HG03045 (cell line): Measurements from ENCODE around the gene SRRM3.
"Not testable (repeated sequence)": the region's sequence is repeated elsewhere in the genome, so short reads cannot be mapped to it uniquely, and the experiment has no call there.

Experiments used
- ATAC-seq: cut with Tn5 transposase; IDR thresholded peaks from one replicate; pipeline ENCODE4 v1.9.1; 2021; ENCODE audit warnings: mild to moderate bottlenecking, moderate library complexity; ENCODE audit not compliant: unreplicated experiment

The SRRM3 gene

DNA sequence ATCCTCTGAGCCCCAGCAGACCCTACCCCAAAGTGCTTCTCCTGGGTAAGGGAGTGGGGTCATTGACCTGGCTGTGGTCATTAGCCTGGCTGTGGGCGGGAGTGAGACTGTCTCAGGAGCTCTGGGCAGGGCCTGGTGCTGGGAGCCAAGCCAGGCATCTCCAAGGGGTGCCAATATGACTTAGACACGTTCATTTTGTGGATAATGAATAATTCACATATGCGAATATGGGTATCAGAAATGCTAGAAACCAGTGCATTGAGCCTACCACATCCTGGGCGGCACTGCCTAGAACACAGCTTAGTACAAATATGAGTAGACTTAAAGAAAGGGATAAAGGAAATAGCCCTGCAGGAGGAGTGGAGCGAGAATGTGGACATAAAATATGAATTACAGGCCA lies 14.4 kb upstream of the SRRM3 start:
- no peak for ATAC-seq

DNA sequence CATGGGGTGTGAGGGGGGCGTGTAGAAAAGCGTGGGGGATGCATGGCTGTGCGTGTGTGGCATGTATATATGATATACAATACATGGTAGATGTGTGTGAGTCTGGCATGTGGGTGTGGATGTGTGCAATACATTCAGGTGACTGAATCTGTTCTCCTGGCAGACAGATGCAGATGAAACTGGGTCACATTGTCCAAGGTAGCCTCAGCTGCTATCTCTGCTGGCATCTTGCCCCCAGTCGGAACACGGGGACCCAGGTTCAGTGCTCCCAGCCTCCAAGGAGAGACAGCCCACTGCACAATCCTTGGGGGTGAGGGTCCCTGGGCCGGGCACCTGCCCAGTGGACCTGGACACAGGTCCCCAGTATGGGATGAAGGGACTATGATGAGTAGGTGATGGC lies 12.4 kb upstream of the SRRM3 start:
- no peak for ATAC-seq

DNA sequence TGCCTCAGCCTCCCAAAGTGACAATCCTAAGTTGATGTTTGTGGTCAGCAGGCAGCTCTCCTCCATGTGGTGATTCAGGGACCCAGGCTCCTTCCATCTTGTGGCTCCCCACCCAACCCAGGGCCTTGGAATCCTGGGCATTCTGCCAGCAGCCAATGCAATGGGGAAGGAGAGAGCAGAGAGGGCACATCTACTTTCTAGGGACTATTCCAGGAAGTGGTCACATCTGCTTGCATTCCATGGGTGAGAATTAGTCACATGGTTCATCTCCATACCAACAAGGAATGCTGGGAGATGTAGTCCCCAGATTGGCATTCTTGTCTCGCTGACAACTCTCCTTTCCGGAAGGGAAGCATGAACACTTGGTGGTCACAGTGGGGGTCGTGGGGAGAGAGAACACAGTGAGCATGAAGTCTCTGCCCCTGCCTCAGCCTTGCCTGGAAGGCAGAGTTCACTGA lies 9.9 kb upstream of the SRRM3 start:
- ATAC-seq: no peak

DNA sequence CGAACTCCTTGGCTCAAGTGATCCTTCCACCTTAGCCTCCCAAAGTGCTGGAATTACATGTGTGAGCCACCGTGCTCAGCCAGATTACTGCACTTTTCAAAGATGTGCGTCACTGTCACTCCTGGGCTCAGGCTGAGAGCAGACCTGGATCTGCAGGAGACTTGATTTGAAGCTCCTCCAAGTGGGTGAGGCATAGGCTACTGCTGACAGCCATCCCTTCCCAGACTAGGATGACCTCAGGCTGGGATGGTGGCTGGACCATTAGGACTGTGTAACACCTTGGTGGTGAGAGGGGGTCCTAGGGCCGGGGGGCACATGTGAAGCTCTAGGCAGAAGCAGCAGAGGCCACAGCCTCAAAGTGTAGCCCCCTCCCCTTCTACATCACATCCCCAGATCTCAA lies 8.2 kb upstream of the SRRM3 start:
- ATAC-seq: no peak

DNA sequence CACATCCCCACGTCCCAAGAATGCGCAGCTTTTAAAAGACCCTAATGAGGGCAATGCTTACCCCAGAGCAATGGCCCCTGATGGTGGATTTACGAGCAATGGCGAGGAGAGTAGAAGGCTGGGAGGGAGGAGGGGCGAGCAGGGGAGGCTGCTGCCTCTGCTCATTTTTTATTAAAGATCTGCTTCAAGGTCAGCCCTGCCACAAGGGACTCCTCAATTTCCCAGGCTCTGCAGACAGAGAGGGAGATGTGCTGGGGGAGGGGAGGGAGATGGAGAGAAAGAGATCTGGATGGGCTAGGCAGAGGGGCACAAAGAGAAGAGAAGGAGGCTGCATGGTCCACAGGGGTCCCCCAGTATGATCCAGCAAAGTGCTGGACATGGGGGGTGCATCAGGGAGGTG lies 7.8 kb upstream of the SRRM3 start:
- no peak for ATAC-seq

DNA sequence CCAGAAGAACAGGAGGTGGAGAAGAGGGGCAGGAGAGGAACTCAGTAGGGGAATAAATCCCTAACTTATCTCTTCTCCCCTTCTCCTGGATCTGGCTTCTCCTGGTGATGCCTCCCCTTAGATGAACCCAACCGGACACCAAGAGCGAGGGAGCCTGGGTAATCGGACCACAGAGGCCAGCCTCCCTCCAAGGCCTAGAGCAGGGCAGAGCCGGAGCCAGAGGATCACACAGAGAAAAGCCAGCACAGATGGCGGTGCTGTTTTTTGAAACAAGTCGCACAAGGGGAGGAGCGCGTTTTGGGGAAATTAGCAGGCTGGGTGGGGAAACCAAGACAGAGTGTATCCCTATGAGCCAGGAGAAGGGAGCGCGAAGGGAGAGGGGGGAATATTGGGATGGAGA lies 4.9 kb upstream of the SRRM3 start:
- ATAC-seq: no peak

DNA sequence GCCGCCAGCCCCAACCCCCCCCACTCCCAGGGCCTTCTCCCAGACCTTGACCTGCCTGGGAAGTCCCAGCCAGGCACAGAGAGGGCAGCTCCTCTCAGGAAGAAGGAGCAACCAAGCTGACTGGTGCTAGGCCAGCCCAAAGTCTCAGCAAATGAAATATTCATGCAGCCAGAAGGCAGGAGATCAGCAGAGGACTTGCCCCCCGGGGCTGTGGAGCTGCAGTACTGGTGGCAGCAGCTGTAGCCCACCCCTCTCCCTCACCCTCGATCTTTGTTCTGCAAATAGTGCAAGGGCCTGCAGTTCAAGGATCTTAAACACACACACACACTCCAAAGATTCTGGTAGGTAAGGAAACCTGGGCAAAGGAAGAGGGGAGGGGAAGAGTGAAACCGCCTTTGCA lies 3.5 kb upstream of the SRRM3 start:
- ATAC-seq: no peak

DNA sequence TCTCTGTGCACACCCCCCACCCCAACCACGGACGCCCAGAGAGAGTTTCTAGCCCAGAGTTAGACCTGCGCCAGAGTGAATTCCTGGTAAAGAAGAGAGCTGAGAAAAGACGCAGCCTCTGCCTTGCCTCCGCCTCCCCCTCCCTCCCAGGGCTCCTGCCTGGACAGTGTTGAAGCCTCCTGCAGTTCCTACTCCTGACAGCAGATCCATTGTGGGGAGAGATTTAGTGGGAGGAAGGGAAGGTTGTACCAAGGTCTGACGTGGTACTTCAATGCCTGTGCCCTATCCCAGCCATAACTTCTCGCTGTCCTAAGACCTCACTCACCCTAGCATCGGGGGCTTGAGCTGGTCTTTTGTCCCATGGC lies 952 bp downstream of the SRRM3 start:
- no peak for ATAC-seq

DNA sequence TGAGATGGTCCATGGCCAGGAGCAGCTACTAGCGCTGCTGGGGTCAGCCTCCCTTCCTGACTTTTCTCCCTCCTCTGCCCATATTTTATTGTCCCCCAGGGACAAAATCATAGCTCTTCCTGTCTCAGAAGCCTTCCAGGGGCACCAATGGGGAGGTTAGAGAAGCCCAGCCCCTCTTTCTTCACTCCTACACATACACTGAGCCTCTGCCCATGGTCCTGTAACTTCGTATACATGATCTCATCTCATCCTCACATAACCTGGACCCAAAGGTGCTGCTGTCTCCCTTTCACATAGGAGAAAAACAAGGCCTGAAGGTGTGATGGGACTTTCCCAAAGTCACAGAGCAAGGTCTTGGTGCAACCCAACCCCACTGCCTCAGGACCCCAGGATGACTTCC lies 2.5 kb downstream of the SRRM3 start:
- no peak for ATAC-seq

DNA sequence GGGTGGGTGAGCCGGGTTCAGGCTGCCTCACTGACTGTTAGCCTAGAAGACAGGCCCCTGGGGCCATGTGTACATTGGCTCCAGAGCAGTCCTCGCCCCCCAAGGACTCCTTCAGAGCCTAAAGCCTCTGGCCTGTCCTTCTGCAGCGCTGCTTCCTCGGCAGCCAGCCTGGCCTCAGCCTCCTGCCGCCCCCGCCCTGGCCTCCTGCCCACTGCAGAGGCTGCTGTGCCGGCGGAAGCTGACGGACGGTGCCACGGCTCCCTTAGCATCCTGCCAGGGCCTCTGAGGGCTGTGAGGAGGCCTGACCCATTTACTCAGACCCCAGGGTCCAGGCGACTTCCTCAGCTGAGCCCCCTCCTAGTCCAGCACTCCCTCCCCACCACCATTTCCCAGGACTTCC lies 4.9 kb downstream of the SRRM3 start:
- ATAC-seq: no peak

DNA sequence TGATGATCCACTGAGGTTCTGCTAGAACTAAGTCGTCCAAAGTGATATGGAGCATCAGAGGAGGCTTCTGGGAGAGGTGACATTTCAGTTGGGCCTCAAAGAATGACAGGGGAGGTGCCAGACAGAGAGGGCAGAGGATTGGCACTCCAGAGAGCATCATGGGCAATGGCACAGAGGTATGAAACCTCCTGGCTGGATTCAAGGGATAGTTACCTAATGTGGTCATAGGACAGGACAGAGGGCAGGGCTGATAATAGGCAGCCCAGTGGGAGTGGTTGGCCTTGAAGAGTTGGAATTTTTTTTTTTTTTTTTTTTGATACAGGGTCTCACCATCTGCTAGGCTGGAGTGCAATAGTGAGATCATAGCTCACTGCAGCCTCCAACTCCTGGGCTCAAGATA lies 7.6 kb downstream of the SRRM3 start:
- no peak for ATAC-seq

DNA sequence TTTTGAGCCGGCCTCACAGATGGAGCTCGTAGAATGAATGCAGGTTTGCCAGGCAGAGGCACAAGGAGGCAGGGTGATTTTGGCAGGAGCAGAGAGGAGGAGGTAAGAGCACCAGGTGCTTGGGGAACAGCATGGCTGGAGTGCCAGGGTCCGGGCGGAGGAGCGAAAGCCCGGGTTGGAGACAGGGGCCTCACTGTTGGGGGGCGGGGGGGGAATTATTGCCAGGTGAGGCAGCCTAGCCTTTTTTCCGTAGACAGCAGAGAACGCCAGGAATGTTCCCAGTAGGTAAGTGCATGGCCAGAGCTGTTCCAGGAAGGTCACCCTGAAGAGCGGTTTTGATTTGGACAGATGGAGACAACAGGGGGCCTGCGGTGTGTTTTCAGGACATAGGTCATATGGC lies 9.5 kb downstream of the SRRM3 start:
- no peak for ATAC-seq

DNA sequence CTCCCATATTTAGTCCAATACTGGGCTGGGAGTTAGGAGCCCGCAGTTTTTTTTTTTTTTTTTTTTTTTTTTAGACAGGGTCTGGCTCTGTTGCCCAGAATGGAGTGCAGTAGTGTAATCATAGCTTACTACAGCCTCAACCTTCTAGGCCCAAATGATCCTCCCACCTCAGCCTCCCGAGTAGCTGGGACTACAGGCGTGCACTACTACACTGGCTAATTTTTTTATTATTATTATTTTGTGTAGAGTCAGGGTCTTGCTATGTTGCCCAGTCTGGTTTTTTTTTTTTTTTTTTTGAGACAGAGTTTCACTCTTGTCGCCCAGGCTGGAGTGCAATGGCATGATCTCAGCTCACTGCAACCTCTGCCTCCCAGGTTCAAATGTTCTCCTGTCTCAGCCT lies 13.7 kb downstream of the SRRM3 start:
- not testable (repeated sequence) for ATAC-seq

DNA sequence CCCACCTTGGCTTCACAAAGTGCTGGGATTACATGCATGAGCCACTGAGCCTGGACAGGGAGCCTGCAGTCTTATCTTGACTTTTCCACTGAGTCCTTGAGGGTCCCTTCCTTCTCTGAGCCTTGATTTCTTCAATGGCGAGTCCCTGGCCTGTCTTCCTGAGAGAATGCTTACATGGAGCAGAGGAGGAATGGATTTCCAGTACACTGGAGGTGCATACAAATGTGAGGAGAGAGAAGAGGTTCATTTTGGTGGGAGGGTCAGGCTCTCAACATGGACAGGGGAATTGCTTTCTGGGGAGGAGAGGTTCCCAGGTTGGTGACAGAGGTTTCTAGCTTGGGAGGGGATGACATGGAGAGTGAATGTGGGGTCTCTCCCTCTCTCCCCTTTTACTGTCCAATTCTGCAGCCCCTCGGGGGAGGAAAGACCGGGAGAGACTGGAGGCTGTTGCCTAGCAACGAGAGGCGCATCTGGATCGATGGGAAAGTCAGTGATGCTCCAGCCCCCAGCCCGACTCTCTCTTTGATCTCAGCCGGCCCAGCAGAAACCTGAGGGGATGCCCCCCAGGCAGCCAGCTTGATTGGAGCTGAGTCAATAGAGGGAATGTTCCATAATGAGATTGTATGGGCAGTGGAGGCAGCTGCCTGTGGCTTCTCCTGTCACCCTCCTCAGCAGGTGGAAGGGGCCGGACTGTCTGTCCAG lies 14.8 kb downstream of the SRRM3 start:
- ATAC-seq: no peak

DNA sequence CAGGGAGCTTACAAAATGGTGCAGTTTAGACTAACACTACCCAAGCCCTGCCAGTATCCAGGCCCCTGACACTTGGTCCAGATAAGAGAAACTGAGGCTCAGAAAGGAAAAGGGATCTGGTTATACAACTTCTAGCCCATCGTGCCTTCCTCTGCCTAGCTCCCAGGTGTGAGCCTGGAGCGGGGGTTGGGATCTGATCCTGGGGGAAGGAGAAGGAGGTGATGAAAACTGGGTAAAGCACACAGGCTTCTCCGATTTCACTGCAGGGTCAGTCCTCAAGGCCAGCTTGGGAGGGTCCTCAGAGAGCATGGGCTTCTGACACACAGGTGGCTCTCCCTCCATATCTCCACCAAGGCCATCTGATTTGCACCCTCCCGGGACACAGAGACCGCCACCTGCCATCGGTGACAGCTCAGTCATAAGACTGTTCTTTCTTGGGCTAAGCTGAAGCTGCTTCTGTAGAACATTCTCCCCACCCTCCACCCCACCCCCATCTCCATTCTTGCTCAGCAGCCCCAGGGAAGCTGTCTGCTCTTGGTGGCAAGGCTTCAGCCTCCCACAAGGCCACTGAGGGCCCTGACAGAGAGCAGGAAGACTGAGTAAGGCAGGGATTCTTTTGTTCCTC lies 16.4 kb downstream of the SRRM3 start:
- no peak for ATAC-seq

DNA sequence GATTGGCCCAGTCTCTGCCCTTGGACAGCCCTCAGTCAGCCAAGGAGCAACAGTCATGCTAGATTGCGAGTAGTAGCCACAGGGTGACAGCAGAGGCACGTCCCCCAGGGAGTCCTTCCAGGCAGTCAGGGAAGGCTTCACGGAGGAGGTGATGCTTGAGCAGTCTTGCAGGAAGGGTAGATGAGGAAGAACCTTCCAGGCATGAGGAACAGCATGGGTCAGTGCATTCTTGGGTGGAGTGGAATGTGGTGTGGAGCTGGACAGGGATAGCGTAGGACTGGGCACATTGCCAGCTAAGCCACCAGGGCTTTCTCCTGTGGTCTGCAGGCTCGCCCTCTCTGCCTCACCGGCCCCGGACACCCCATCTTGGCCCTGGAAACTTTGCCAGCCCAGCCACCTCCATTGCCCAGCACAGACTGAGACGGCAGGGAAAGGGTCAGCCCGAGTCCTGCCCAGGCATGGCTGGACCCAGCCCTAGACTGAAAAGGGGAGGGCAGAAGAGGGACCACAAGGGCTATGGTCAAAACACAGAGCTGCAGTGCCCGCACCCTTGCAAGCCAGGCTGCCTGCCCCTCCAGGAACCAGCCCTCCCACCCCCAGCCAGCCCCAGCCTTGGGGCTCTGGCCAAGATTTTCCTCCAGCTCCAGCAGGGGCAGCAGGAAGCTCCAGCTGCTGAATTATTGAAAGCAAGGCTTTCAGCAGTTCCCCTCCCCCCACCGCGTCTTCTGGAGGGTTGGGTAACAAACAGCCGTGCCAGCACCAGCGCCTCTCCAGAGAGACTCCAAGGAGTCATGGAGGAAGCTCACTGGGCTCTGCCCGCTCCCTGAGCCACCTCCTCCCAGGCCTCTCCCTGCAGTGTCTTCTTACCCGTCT lies 18.7 kb downstream of the SRRM3 start:
- ATAC-seq: no peak

DNA sequence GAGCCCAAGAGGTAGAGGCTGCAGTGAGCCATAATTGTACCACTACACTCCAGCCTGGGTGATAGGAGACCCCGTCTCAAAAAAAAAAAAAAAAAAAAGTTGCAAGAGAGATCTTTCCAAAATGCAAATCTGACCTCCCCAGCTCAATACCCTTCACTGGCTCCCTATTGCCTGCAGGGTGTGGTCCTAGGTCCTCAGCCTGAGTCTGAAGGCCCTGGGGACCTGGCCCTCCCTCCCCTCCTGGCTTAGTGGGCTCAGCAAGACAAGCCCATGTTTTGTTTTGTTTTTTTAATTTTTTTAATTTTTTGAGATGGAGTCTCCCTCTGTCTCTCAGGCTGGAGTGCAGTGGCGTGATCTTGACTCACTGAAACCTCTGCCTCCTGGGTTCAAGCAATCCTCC lies 20.6 kb downstream of the SRRM3 start:
- ATAC-seq: no peak

DNA sequence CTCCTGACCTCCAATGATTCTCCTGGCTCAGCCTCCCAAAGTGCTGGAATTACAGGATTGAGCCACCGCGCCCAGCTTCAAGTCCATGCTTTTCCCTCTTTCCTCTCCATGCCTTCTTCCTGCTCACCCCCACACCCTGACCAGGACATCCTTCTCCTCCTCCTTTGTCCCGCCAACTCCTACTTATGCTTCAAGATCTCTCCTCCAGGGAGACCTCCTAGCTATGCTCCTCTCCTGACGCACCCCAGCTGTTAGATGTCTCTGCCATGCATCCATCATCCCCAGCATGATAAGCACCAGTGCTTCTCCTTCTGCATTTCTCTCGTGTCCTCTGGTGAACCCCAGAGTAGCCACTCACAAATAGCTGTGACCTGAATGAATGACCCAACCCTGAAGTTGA lies 21.1 kb downstream of the SRRM3 start:
- ATAC-seq: no peak

DNA sequence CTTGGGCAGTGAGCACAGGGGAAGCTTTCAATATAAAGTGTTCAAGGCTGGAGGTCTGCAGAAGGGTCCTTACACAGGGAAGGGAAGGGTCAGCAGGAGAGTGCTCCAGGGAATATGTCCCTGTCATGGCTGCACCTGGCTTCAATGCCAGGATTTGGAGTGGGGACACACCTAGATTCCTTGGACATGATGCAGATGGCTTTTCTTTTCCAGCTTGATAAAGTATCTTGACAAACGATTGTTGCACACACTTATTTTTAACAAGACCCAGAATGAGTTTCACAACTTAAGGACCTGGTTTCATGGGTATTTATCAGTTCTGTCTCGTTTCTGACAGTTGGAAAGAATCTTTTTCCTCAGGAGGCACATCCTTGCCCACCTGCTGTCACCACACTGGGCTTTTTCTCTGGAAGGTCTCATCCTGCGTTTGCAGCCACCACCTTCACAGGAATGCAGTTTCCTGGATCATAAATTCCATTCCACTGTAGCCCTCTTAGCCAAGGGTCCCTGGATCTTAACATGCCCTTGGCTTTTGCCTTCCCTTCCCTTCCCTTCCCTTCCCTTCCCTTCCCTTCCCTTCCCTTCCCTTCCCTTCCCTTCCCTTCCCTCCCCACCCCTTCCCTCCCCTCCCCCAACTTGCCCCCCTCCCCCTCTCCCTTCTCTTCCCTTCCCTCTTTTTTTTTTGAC lies 21.7 kb downstream of the SRRM3 start:
- no peak for ATAC-seq

DNA sequence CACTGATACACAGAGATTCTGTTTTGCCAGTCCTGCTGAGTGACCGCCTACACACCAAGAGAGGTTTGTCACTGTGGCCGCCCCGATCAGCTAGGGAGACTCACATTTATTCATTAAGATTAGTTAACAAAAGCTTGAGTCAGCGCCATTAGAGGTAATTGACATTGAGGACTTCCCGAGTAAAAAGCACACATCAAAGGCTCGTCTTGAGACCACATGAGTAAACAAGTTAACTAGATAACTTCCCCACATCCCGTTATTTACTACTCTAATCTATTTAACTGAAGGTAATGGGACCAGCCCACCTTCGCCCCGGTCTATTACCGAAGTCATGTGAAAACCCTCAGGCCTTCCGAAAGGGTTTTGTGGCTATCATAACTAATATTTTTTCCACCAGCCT lies 23.0 kb downstream of the SRRM3 start:
- no peak for ATAC-seq

DNA sequence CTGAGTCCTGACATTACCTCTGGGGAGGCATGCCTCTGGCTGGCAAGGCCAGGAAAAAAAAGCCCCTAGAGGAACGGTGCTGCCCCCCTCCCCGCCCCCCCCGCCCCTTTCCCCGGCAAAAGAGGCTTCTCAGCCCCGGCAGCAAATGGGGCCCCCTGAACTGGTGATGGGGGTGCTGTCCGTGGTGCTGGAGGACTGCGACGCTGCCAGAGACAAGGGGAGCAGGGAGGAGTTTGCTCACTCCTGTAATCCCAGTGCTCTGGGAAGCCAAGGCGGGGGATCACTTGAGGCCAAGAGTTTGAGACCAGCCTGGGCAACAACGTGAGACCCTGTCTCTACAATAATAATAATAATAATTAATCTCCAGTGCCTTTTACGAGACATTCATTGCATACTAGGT lies 23.7 kb downstream of the SRRM3 start:
- no peak for ATAC-seq
